A549 treated with RU486 at 1 μM for 4 hours (cell line): ENCODE data around the gene ZNF101. TPM values are rescaled to one million over a fixed set of nuclear protein-coding genes. Genes with fewer than 3 reads are reported as not detected.

Experiments used
- total RNA-seq: library from RNA; stranded (reverse); fragments of 200-300 nt; extraction: Qiagen RNA extraction; gene quantifications from 5 replicates; pipeline ENCODE4 v1.2.3, GENCODE V29; 2022; ENCODE audit warnings: low read depth

The ZNF101 gene
- 4.0 to 5.7 TPM (median 4.2 TPM) in 5 replicates for total RNA-seq

GRCh38 chr19:19668230-19669012, at the start of gene ZNF101:
TSS of gene ZNF101 (plus strand) at chr19:19668839. CDS start at chr19:19668964, 125 bp downstream.

GRCh38 chr19:19627621-19628500, 40.8 kb upstream of the ZNF101 start, which contains the start of gene LPAR2:
TSS of gene LPAR2 (minus strand) at chr19:19628220. CDS start at chr19:19627275, 945 bp downstream.

DNA sequence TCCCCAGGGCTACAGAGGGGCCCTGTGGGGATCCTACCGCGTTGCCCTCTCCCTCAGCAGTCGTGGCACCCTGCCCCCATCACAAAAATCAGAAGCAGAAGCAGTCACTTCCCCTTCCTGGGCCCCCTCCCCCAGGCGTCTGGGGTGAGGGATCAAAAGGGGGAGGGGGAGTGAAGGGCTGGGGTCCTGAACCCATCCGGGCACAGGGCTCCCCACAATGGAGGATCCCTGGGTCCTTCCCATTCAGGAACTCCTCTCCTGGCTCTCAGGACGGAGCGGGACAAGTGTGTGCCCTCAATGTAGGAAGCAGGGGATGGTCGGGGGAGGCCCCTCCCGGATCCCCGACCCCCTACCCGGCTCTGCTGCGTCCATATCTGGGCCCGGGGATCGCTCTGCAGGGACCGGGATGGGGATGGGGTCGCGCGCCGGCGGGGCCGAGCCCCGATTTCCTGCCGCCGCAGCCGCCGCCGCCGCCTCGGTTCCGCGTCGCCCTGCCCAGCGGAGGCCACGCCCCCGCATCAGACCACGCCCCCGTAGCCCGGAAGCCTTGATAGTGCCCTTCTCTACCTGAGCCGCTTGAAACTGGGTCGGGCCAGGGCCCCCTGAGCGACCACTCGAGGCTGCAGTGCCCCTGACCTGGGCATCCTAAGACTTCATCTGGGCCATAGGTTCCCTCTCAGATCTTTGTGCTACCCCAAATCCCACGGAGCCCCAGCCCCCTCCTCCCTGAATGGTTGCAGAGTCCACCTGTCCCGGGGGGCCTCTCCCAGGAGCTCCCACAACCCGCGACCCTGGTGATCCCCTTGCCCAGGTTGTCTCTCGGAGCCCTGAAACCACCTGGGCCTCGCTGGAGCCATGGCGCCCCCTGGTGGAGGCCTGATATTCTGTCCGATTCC, 25.2 kb upstream of the ZNF101 start, which contains the start of gene GMIP:
TSS of gene GMIP (minus strand) at position 500 of the 896 bp plus-strand sequence. CDS start at position 372, 128 bp downstream.

GRCh38 chr19:19663256-19664120, 5.2 kb upstream of the ZNF101 start, which contains the start of gene ATP13A1:
TSS of gene ATP13A1 (minus strand) at chr19:19663676. CDS start at chr19:19663666, 10 bp downstream.

GRCh38 chr19:19732579-19733501, 64.2 kb downstream of the ZNF101 start, which contains the start of gene ZNF14:
TSS of gene ZNF14 (minus strand) at chr19:19733112. CDS start at chr19:19732958, 154 bp downstream.

Other genes starting within 250 kb of the ZNF101 start
- gene TSSK6, start 153.3 kb upstream of the ZNF101 start, total RNA-seq: 0.85 to 1.8 TPM (median 1.6 TPM) in 5 replicates
- gene NDUFA13, start 152.6 kb upstream of the ZNF101 start, total RNA-seq: 162 to 199 TPM (median 165 TPM) in 5 replicates
- gene YJEFN3, start 139.9 kb upstream of the ZNF101 start, total RNA-seq: 1.8 to 3.8 TPM (median 3.4 TPM) in 5 replicates
- gene CILP2, start 130.6 kb upstream of the ZNF101 start, total RNA-seq: 0.11 to 0.32 TPM (median 0.22 TPM) in 5 replicates
- 1.5 to 2.1 TPM (median 1.9 TPM) in 5 replicates for gene PBX4, start 50.2 kb upstream of the ZNF101 start, total RNA-seq
- 2.9 to 4.6 TPM (median 3.3 TPM) in 5 replicates for gene LPAR2, start 40.6 kb upstream of the ZNF101 start, total RNA-seq
- 3.5 to 5.8 TPM (median 4.9 TPM) in 5 replicates for gene GMIP, start 25.2 kb upstream of the ZNF101 start, total RNA-seq
- 24.5 to 34.4 TPM (median 33.4 TPM) in 5 replicates for gene ATP13A1, start 5.2 kb upstream of the ZNF101 start, total RNA-seq
- gene ZNF14, start 64.3 kb downstream of the ZNF101 start, total RNA-seq: 1.5 to 2.1 TPM (median 1.9 TPM) in 5 replicates
- gene ZNF506, start 152.9 kb downstream of the ZNF101 start, total RNA-seq: 0.15 to 0.40 TPM (median 0.23 TPM) in 3 of 5 replicates, not detected in the others
- not detected in 5 replicates for gene ZNF253, start 197.0 kb downstream of the ZNF101 start, total RNA-seq
- not detected in 5 replicates for gene ZNF93, start 232.1 kb downstream of the ZNF101 start, total RNA-seq